RKO (cell line): ENCODE results near the gene CLIC1.

Source experiments
- DNase-seq: peaks from one replicate; pipeline ENCODE4 v3.0.0-alpha.2; 2016; ENCODE audit warnings: low spot score

The CLIC1 gene

GRCh38 chr6:31701666-31702404 is 34.5 kb downstream of the CLIC1 start:
- DNase-seq, result no peak

GRCh38 chr6:31700740-31701401 is 35.5 kb downstream of the CLIC1 start:
- no peak for DNase-seq

- no peak for DNase-seq
These were observed 38.8 kb downstream of the CLIC1 start for GRCh38 chr6:31697555-31697954.

- DNase-seq, result no peak
These were observed 42.8 kb downstream of the CLIC1 start for GRCh38 chr6:31693535-31693934.

GRCh38 chr6:31692886-31693285 is 43.4 kb downstream of the CLIC1 start:
- no peak for DNase-seq

GRCh38 chr6:31692353-31692752 is 44.0 kb downstream of the CLIC1 start:
- no peak for DNase-seq

GRCh38 chr6:31691564-31692108 is 44.7 kb downstream of the CLIC1 start:
- no peak for DNase-seq

GRCh38 chr6:31691078-31691463 is 45.3 kb downstream of the CLIC1 start:
- no peak for DNase-seq

- DNase-seq, result no peak
These were observed 45.9 kb downstream of the CLIC1 start for GRCh38 chr6:31690231-31691077.

GRCh38 chr6:31689249-31690110 is 46.9 kb downstream of the CLIC1 start:
- DNase-seq, result no peak

GRCh38 chr6:31687860-31688693 is 48.3 kb downstream of the CLIC1 start:
- DNase-seq, result no peak

GRCh38 chr6:31687321-31687720 is 49.0 kb downstream of the CLIC1 start:
- DNase-seq, result no peak

GRCh38 chr6:31686483-31686882 is 49.8 kb downstream of the CLIC1 start:
- no peak for DNase-seq

GRCh38 chr6:31683591-31683990 is 52.7 kb downstream of the CLIC1 start:
- no peak for DNase-seq

GRCh38 chr6:31681135-31681671 is 55.1 kb downstream of the CLIC1 start:
- peak; percentile 77 for DNase-seq
